GM19452 (cell line): ENCODE data around the gene OSBPL3.
A peak's percentile ranks its signal among the peaks of the same experiment; 100 is the strongest.

Source experiments
- ATAC-seq: cut with Tn5 transposase; IDR thresholded peaks from one replicate; pipeline ENCODE4 v1.9.1; 2021; ENCODE audit not compliant: unreplicated experiment

Gene OSBPL3

GRCh38 chr7:24959735-24960485 is 20.1 kb downstream of the OSBPL3 start:
- ATAC-seq = no peak

GRCh38 chr7:24958399-24958798 is 21.6 kb downstream of the OSBPL3 start:
- ATAC-seq = no peak

GRCh38 chr7:24956021-24956420 is 24.0 kb downstream of the OSBPL3 start:
- ATAC-seq = no peak

- no peak for ATAC-seq
Observed at GRCh38 chr7:24955313-24955712, 24.7 kb downstream of the OSBPL3 start.

- no peak for ATAC-seq
Observed at GRCh38 chr7:24952464-24952863, 27.5 kb downstream of the OSBPL3 start.

GRCh38 chr7:24951441-24951980 is 28.5 kb downstream of the OSBPL3 start:
- no peak for ATAC-seq

GRCh38 chr7:24949884-24950283 is 30.1 kb downstream of the OSBPL3 start:
- ATAC-seq = no peak

- no peak for ATAC-seq
Observed at GRCh38 chr7:24948739-24949138, 31.2 kb downstream of the OSBPL3 start.

GRCh38 chr7:24946467-24946866 is 33.5 kb downstream of the OSBPL3 start:
- no peak for ATAC-seq

GRCh38 chr7:24945899-24946298 is 34.1 kb downstream of the OSBPL3 start:
- no peak for ATAC-seq

- ATAC-seq = no peak
Observed at GRCh38 chr7:24943096-24943948, 36.7 kb downstream of the OSBPL3 start.

GRCh38 chr7:24942226-24942625 is 37.8 kb downstream of the OSBPL3 start:
- no peak for ATAC-seq

- no peak for ATAC-seq
Observed at GRCh38 chr7:24939416-24939815, 40.6 kb downstream of the OSBPL3 start.

- peak; percentile 69 for ATAC-seq
Observed at GRCh38 chr7:24936121-24936824, 43.7 kb downstream of the OSBPL3 start.

- ATAC-seq = no peak
Observed at GRCh38 chr7:24933298-24933697, 46.7 kb downstream of the OSBPL3 start.

- no peak for ATAC-seq
Observed at GRCh38 chr7:24932815-24933214, 47.2 kb downstream of the OSBPL3 start.

- no peak for ATAC-seq
Observed at GRCh38 chr7:24932389-24932788, 47.6 kb downstream of the OSBPL3 start.

- ATAC-seq = no peak
Observed at GRCh38 chr7:24931844-24932243, 48.1 kb downstream of the OSBPL3 start.

GRCh38 chr7:24930856-24931255 is 49.1 kb downstream of the OSBPL3 start:
- ATAC-seq = no peak

GRCh38 chr7:24926623-24927524 is 53.1 kb downstream of the OSBPL3 start:
- ATAC-seq = no peak
